HCT116 (cell line): ENCODE measurements around the gene KCNK15.

Experiments
- CEBPB ChIP-seq: IDR thresholded peaks from 2 replicates; pipeline ENCODE4 v1.6.1; 2012; ENCODE audit warnings: low read depth
- EZH2 ChIP-seq: fragments of 200-600 bp; sonication (generic); IDR thresholded peaks from 2 replicates; pipeline ENCODE4 v1.6.1; 2017; ENCODE audit warnings: antibody characterized with exemption, mixed run types
- POLR2A ChIP-seq: IDR thresholded peaks from 2 replicates; pipeline ENCODE4 v1.7.0; 2011; ENCODE audit warnings: borderline replicate concordance; ENCODE audit not compliant: insufficient read depth, insufficient read length; ENCODE audit errors: extremely low read depth
- TF ChIP-seq, protein P1 (sequence below), 3 experiments: fragments of 200-600 bp in 1 of 3; sonication (generic) in 1 of 3; IDR thresholded peaks in 2 of 3; conservative IDR thresholded peaks in 1 of 3; 2 replicates each; pipeline ENCODE4 v1.5.1; 2012 to 2017; ENCODE audit warnings: low read depth in 2 of 3, low read length in 2 of 3, antibody characterized with exemption in 1 of 3, borderline replicate concordance in 1 of 3, control low read depth in 1 of 3, mild to moderate bottlenecking in 1 of 3, mixed read lengths in 1 of 3, mixed run types in 1 of 3, moderate library complexity in 1 of 3; ENCODE audit not compliant: insufficient read depth in 1 of 3
- TF ChIP-seq, protein P2 (sequence below): IDR thresholded peaks from 2 replicates; pipeline ENCODE4 v1.6.1; 2012
- TF ChIP-seq, protein P3 (sequence below): IDR thresholded peaks from 2 replicates; pipeline ENCODE4 v1.6.1; 2012
- TF ChIP-seq, protein P4 (sequence below): IDR thresholded peaks from 2 replicates; pipeline ENCODE4 v1.6.1; 2012; ENCODE audit warnings: low read depth

GRCh38 chr20:44701858-44702256, 43.8 kb upstream of the KCNK15 start:
- TF ChIP-seq CEBPB (no peak), POLR2A (no peak), EZH2 (no peak)
- TF ChIP-seq, protein P1, sequence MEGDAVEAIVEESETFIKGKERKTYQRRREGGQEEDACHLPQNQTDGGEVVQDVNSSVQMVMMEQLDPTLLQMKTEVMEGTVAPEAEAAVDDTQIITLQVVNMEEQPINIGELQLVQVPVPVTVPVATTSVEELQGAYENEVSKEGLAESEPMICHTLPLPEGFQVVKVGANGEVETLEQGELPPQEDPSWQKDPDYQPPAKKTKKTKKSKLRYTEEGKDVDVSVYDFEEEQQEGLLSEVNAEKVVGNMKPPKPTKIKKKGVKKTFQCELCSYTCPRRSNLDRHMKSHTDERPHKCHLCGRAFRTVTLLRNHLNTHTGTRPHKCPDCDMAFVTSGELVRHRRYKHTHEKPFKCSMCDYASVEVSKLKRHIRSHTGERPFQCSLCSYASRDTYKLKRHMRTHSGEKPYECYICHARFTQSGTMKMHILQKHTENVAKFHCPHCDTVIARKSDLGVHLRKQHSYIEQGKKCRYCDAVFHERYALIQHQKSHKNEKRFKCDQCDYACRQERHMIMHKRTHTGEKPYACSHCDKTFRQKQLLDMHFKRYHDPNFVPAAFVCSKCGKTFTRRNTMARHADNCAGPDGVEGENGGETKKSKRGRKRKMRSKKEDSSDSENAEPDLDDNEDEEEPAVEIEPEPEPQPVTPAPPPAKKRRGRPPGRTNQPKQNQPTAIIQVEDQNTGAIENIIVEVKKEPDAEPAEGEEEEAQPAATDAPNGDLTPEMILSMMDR (IDR thresholded peaks at IDR 0.05 in 2 of 3, conservative IDR thresholded peaks at IDR 0.05 in 1 of 3; ENCODE audit: borderline replicate concordance in 1 of 3, insufficient read depth in 1 of 3, low read depth in 2 of 3, low read length in 2 of 3) = no peak
- TF ChIP-seq, protein P2, sequence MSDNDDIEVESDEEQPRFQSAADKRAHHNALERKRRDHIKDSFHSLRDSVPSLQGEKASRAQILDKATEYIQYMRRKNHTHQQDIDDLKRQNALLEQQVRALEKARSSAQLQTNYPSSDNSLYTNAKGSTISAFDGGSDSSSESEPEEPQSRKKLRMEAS = no peak
- TF ChIP-seq, protein P3, sequence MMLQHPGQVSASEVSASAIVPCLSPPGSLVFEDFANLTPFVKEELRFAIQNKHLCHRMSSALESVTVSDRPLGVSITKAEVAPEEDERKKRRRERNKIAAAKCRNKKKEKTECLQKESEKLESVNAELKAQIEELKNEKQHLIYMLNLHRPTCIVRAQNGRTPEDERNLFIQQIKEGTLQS = no peak
- TF ChIP-seq, protein P4, sequence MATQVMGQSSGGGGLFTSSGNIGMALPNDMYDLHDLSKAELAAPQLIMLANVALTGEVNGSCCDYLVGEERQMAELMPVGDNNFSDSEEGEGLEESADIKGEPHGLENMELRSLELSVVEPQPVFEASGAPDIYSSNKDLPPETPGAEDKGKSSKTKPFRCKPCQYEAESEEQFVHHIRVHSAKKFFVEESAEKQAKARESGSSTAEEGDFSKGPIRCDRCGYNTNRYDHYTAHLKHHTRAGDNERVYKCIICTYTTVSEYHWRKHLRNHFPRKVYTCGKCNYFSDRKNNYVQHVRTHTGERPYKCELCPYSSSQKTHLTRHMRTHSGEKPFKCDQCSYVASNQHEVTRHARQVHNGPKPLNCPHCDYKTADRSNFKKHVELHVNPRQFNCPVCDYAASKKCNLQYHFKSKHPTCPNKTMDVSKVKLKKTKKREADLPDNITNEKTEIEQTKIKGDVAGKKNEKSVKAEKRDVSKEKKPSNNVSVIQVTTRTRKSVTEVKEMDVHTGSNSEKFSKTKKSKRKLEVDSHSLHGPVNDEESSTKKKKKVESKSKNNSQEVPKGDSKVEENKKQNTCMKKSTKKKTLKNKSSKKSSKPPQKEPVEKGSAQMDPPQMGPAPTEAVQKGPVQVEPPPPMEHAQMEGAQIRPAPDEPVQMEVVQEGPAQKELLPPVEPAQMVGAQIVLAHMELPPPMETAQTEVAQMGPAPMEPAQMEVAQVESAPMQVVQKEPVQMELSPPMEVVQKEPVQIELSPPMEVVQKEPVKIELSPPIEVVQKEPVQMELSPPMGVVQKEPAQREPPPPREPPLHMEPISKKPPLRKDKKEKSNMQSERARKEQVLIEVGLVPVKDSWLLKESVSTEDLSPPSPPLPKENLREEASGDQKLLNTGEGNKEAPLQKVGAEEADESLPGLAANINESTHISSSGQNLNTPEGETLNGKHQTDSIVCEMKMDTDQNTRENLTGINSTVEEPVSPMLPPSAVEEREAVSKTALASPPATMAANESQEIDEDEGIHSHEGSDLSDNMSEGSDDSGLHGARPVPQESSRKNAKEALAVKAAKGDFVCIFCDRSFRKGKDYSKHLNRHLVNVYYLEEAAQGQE = no peak
